ENCODE data around the gene MORN1. TPM values are rescaled to one million over a fixed set of nuclear protein-coding genes. Genes with fewer than 3 reads are reported as not detected.
"Not testable (repeated sequence)": the region's sequence is repeated elsewhere in the genome, so short reads cannot be mapped to it uniquely, and the experiment has no call there.

MORN1 gene
- total RNA-seq: 6.1 and 9.5 TPM in 2 replicates

DNA sequence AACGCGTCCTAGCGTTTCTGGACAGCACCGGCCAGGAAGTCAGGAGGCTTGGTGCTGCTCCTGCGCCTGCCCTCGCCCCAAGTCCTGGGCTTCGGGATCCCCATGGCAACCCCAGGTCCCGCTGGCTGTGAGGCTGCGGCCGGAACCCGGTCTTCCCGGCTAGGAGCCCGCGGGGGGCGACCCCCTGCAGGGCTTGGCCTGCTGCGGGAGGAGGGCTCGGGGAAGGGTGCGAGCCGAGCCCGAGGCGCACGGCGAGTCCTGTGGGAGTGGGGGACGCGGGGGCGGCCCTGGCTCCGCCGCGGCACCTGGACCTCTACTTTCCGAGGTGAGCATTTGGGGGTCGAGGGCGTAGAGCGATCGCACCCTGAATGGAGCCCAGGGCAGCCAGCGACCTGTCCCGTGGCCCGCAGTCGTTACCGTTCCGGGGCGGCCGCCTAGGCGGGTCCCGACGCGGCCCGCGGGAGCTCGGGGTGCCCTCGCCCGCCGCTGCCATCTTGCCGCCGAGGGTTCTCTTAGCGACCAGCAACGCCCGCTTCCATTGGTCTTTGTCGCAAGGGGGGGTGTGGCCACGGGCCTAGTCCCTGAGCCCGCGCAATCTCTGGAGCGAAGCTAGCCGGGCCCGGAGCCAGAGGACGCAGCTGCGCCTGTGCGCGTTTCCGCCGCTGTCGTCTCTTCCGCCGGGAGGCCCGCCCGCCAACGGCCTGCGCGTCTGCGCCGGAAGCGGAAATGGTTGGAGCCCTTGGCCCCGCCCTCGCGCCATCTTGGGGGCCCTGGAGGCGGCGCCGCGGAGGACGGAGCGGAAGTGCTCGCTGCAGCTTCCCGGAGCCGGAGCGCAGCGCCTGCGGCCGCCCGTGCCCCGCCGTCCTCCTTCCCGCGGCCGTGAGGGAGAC is at the start of gene MORN1, which contains the start of gene RER1:
TSS of gene MORN1 (minus strand) at position 514 of the 890 bp plus-strand sequence. CDS start at position 493, 21 bp downstream.
TSS of gene RER1 (plus strand) at position 801 of the 890 bp plus-strand sequence. CDS start 3,950 bp downstream, outside the sequence.
- H3K4me3 ChIP-seq (ENCODE audit: low read depth, low read length): peak within 1 kb of the TSS; percentile 91
- DNase-seq (ENCODE audit: low read depth): peak; percentile 99
- TF ChIP-seq, protein P1, sequence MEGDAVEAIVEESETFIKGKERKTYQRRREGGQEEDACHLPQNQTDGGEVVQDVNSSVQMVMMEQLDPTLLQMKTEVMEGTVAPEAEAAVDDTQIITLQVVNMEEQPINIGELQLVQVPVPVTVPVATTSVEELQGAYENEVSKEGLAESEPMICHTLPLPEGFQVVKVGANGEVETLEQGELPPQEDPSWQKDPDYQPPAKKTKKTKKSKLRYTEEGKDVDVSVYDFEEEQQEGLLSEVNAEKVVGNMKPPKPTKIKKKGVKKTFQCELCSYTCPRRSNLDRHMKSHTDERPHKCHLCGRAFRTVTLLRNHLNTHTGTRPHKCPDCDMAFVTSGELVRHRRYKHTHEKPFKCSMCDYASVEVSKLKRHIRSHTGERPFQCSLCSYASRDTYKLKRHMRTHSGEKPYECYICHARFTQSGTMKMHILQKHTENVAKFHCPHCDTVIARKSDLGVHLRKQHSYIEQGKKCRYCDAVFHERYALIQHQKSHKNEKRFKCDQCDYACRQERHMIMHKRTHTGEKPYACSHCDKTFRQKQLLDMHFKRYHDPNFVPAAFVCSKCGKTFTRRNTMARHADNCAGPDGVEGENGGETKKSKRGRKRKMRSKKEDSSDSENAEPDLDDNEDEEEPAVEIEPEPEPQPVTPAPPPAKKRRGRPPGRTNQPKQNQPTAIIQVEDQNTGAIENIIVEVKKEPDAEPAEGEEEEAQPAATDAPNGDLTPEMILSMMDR (IDR thresholded peaks at IDR 0.05; ENCODE audit: insufficient read depth, low read depth, low read length): no peak

DNA sequence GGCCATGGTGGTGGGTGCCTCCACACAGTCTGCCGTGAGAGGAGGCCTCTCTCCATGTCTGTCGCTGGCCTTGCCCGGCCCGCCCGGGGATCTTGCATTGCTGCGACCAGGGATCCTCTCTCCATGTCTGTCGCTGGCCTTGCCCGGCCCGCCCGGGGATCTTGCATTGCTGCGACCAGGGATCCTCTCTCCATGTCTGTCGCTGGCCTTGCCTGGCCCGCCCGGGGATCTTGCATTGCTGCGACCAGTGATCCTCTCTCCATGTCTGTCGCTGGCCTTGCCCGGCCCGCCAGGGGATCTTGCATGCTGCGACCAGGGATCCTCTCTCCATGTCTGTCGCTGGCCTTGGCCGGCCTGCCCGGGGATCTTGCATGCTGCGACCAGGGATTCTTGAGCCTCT is 49.0 kb upstream of the MORN1 start:
- H3K4me3 ChIP-seq (ENCODE audit: low read depth, low read length); DNase-seq (ENCODE audit: low read depth): not testable (repeated sequence)

DNA sequence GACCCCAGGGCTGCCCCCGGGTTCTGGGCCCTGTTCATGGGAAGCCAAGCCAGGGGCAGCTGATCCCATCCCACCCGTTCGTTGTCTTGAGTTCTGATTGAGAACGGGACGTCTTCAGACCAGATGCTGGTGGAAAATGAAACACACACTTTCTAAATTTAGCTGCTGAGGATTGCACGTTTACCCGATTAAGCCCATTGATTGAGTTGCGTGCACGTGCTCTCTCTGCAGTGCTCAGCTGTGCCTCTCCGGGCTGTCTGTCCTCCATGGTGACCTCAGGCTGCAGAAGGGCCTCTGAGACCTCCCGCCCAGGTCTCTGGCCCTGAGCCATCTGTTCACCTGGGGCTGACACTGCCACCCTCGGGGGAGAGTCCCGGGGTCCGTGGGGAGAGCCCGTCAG is 48.0 kb upstream of the MORN1 start:
- DNase-seq (ENCODE audit: low read depth): no peak
- H3K4me3 ChIP-seq (ENCODE audit: low read depth, low read length): no peak overlapping the region
- TF ChIP-seq, protein P1 (IDR thresholded peaks at IDR 0.05; ENCODE audit: insufficient read depth, low read depth, low read length): no peak

DNA sequence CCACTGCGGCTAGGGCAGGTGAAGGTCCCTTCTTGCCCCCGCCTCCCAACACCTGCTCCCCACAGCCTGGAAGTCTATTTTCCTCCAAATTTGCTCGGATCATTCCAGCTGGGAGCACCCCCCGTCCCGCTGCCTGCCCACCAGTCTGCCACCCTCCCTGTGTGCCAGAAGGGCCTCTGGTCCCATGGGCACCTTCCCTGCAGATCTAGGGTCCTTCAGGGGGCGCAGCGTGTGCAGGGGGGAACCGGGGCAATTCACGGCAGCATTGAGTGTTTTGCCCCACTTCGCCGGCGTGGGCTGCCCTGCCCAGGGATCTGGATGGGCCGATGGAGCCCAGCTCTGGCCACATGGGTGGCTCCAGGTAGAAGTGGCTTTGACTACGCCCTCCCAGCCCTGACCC is 47.3 kb upstream of the MORN1 start:
- TF ChIP-seq, protein P1 (IDR thresholded peaks at IDR 0.05; ENCODE audit: insufficient read depth, low read depth, low read length): no peak
- DNase-seq (ENCODE audit: low read depth): no peak
- H3K4me3 ChIP-seq (ENCODE audit: low read depth, low read length): no peak overlapping the region

DNA sequence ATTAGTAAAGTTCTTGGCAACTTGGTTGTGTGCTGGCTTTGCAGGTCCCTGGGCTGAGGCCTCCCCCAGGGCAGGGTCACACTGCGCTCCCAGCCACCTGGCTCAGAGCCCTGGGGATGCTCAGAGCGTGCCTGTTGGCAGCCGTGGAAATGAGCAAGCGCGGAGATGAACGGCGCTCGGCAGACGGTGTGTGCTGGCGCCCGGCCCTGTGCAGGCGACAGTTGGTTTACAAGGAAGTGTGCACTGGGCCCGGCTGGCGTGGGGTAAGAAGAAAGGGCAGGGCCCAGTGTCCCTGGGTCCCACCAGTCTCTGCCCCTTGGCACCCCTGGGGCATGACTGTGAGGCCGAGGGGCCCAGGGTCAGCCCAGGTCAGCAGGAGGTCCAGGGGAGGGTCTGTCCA is 46.7 kb upstream of the MORN1 start:
- DNase-seq (ENCODE audit: low read depth): no peak
- TF ChIP-seq, protein P1 (IDR thresholded peaks at IDR 0.05; ENCODE audit: insufficient read depth, low read depth, low read length): no peak
- H3K4me3 ChIP-seq (ENCODE audit: low read depth, low read length): no peak overlapping the region

DNA sequence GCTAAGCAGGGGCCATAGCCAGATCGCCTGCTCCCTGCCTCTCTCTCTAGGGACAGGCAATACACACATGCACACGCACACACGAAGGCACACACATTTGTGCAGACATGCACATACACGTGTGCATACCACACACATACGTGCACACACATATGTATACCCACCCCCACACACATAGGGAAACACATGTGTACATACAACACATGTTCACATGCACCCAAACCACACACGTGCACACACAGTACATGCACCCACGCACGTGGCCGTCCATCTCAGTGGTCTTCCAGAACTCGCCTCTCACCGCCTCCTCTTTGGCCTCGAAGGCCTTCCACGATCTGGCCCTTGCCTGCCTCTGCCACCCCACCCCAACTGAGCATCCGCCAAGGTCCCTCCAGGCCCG is 46.3 kb upstream of the MORN1 start:
- no peak overlapping the region for H3K4me3 ChIP-seq (ENCODE audit: low read depth, low read length)
- TF ChIP-seq, protein P1 (IDR thresholded peaks at IDR 0.05; ENCODE audit: insufficient read depth, low read depth, low read length): no peak
- no peak for DNase-seq (ENCODE audit: low read depth)

DNA sequence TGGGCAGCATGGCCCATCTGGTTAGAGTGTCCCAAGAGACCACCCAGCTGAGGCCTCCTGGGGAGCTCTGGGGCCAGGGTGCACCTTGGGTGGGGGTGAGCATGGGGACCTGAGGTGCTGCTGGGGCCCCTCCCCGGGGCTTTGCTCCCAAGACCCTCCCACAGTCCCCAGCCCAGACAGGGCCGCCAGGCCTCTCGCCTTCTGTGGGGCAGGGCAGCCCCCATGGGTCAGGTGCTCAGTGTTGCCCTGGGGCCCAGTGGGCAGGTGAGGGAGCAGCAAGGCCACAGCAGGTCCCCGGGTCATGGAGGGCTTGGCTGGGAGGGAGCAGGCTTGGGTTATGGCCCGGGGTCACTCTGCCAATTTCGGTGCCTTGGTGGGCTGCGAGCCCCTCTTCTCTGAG is 45.5 kb upstream of the MORN1 start:
- no peak for DNase-seq (ENCODE audit: low read depth)
- TF ChIP-seq, protein P1 (IDR thresholded peaks at IDR 0.05; ENCODE audit: insufficient read depth, low read depth, low read length): no peak

More for the DNA sequence above, 45.5 kb upstream of the MORN1 start:
- no peak overlapping the region for H3K4me3 ChIP-seq (ENCODE audit: low read depth, low read length)
